HG02571 (cell line): ENCODE results near the gene AGGF1.
"Not testable (repeated sequence)": the region's sequence is repeated elsewhere in the genome, so short reads cannot be mapped to it uniquely, and the experiment has no call there.

Experiments
- ATAC-seq: cut with Tn5 transposase; IDR thresholded peaks from one replicate; pipeline ENCODE4 v1.9.1; 2021; ENCODE audit warnings: mild to moderate bottlenecking, moderate library complexity; ENCODE audit not compliant: unreplicated experiment

Gene AGGF1

DNA sequence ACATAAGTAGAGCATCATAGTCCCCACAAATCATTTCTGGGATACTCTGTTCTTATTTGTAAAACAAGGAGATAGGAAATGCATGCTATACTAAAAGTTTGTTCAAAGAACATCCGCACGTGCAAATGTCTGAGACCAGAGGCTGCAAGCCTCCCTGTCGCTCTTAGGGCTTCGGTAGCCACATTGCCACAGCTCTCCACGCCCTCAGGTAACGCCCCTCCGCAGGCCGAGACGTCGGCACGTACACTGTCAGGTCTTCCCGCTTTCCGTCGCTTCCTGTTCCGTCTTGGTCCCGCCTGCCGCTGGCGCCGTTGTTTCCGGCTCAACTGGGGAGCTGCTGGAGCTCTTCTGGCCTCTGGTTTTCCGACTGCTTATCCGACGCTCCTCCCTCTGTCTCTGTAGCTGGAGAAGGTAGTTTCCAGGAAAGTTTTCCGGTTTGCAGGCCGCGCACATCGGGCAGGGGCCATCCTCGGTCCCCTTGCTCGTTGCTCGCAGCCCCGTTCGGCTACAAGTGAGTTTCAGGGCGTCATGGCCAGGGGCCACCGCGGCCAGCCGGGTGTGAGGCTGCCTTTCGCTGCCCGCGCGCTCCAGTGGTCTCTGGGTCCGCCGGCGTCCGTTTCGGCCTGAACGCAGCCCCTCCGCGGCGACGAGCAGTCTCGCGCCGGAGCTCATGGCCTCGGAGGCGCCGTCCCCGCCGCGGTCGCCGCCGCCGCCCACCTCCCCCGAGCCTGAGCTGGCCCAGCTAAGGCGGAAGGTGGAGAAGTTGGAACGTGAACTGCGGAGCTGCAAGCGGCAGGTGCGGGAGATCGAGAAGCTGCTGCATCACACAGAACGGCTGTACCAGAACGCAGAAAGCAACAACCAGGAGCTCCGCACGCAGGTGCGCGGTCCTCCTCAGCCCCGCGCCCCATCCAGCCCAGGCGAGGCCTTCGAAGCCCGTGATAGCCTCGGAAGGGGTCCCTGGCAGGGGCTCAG is at the start of gene AGGF1:
AGGF1 (plus strand) TSS at position 308 of the 975 bp plus-strand sequence; CDS start at position 671, 363 bp downstream.
- peak; percentile 99 for ATAC-seq

DNA sequence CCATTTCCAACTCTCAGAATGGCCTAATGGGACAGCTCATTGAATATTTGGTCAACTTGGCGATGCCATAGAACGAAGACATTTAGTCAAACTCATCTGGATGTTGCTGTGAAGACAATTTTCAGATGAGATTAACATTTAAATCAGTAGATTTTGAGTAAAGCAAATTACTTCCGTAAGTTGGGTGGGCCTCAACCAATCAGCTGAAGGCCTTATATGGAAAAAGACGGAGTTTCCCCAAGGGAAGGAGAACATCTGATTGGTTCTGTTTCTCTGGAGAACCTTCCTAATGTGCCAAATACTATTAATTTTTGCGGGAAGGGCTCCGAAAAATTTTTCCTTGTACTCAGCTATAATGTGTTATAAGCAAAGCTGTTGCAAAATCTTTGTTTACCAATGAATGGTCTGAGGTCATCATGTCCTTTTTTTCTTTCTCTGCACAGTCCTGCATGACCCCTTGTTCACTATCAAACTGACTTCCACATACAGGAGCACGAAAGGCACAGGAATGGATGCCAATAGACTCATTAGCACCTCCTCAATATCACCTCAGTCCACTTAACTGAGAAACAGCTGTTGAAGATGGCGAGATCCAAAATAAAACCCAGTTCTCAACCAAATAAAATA is 49.6 kb upstream of the AGGF1 start:
- ATAC-seq: no peak

- ATAC-seq: no peak
Observed at GRCh38 chr5:76982450-76982849, 47.8 kb upstream of the AGGF1 start.

DNA sequence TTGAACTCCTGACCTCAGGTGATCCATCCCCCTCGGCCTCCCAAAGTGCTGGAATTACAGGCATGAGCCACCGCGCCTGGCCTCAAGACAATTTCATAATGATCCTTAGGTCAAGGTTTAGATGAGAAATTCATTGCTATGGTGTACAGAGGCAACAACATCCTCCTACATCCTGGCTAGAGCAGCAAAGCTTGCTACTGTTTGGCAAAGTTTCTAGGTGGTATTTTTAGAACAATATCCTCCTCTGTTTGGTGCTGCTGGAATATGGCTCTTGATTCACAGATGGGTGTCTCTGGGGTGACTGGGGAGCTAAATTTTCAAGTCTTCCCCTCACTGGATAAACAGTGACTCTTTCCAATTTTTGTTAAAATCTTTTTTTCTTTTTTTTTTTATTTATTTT is 46.7 kb upstream of the AGGF1 start:
- no peak for ATAC-seq

- ATAC-seq: no peak
Observed at GRCh38 chr5:76986825-76987526, 43.2 kb upstream of the AGGF1 start.

DNA sequence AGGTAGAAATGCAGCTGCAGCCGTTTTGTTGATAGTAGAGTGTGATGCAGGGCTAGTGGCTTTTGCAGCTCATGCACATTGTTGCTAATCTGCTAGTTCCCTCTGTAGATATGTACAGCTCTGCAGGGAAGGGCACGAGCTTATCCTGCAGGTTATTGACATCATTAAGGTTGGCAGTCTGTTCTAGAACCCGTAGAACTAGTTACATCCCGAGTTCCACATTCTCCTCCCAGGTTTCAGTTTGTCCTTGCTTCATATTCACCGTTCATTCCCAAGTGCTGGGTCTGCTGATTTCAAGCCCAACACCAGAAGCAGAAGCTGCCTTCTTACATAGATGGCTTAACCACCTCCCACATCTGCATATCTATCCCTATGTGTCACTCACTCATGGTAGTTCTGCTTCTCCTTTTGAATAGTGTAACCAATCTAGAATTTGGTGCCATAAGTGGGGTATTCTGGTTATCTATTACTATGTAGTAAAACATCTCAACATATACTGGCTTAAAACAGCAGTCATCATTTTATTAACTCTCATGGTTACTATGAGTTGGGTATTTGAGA is 39.2 kb upstream of the AGGF1 start:
- no peak for ATAC-seq

- not testable (repeated sequence) for ATAC-seq
Observed at GRCh38 chr5:76993436-76993835, 36.8 kb upstream of the AGGF1 start.

DNA sequence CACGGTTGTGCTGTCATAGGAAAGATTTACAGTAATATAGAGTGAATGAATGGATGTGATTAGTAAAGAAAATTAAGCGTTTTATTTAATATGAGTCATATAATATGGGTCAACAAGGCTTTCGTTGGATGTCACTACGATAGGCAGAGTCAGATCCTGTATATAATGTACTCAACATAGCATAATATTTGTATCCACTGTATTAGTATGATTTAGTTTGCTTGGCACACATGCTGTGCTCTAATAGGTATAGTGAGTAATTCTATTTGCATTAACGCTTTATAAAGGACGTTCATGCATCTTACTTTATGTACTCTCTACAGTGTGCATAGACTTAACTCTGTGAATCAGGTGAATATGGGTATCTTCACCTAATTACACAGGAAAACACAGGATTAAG is 35.9 kb upstream of the AGGF1 start:
- no peak for ATAC-seq

DNA sequence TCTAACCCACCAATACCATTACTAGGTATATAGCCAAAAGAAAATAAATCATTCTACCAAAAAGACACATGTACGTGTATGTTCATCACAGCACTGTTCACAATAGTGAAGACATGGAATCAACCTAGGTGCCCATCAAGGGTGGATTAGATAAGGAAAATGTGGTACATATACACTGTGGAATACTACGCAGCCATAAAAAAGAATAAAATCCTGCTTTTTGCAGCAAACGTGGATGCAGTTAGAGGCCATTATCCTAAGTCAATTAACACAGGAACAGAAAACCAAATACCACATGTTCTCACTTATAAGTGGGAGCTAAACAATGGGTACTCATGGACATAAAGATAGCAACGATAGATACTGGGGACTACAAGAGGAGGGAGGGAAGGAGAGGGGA is 32.0 kb upstream of the AGGF1 start:
- not testable (repeated sequence) for ATAC-seq

- no peak for ATAC-seq
Observed at GRCh38 chr5:76999451-76999850, 30.8 kb upstream of the AGGF1 start.

DNA sequence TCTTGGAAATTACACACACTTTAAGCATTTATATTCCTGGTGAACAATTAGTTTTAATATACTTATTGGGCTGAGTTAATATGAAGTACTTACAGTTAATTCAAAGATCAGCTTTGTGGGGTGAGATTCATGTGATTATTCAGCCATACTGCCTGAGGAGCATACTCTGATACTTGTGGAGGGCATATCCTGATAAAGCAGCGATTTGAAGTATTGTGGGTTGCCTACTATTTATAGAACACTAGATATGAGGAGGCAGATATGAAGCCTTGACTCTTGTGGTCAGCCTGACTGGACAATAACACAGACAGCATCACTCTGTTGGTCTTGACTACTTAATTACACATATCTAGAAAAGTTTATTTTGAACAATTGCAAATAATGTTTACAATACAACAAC is 27.0 kb upstream of the AGGF1 start:
- no peak for ATAC-seq

DNA sequence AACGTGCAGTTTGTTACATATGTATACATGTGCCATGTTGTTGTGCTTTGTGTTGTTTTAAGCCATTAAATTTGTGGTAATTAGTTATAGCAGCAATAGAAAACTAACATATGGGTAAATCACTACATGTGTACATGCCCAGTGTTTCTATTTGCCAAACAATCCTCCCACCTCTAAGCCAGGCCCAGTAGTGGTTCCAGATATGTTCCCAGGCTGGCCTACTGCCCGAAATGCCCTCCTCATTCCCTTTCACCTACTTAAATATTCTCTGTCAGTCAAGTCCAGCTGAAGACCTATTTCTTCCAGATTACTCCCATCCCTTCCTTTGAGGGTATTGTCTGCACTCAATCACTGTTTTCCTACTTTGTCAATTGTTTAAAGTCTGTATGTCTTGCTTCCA is 24.1 kb upstream of the AGGF1 start:
- ATAC-seq: no peak

GRCh38 chr5:77008413-77008812 is 21.8 kb upstream of the AGGF1 start:
- ATAC-seq: no peak

- ATAC-seq: no peak
Observed at GRCh38 chr5:77010243-77010642, 20.0 kb upstream of the AGGF1 start.

- ATAC-seq: no peak
Observed at GRCh38 chr5:77011498-77011897, 18.7 kb upstream of the AGGF1 start.

DNA sequence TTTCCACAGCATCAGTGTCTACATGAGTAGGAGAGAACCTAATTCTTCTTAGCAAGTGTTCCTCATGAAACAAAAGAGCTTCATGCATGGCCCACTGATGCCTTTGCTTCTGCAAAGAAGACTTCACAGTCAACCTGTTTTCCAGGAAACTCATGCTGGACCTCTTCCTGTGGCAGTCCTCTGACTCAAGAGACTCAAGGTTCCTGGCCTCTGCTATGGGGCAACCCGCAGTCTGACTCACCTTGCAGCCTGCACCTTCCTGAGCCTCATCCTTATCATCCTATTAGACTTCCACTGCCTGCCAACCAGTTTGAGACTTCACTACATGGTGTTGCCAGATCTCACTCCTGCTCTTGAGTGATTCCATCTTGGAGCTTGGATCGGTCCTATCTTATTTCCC is 17.6 kb upstream of the AGGF1 start:
- no peak for ATAC-seq

GRCh38 chr5:77015938-77016569 is 14.2 kb upstream of the AGGF1 start:
- ATAC-seq: no peak

- no peak for ATAC-seq
Observed at GRCh38 chr5:77016962-77017361, 13.2 kb upstream of the AGGF1 start.

DNA sequence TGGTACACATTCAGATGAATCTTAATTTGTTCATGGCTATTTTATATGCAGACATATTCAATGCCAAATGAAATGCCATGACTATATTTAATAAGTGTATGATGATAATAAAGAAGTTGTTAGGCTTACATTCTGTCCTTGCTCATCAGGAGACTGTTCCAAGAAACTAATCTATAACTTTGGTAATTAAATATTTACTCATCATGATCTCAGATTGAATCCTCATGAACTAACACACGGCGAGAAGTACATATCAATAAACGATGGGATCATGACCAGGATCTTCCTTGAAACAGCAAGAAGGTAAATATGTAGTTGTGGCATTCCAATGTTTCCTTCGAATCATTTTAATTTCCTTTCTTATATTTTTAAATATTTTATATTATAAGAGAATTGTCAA is 12.5 kb upstream of the AGGF1 start:
- no peak for ATAC-seq

- no peak for ATAC-seq
Observed at GRCh38 chr5:77022511-77023417, 7.4 kb upstream of the AGGF1 start.
